Activated T-helper 2 cell treated with anti-CD3 and anti-CD28 coated beads, Interferon-gamma antibody, Interleukin-2, Interleukin-4, amounts not matched to agents 10 μg/mL and 5 μg/mL and 100 μg/mL, durations not matched to agents 14 hours and 24 hours and 36 hours (primary cell): ENCODE data around the gene FAM222A. TPM values are rescaled to one million over a fixed set of nuclear protein-coding genes. Genes with fewer than 3 reads are reported as not detected.

Experiments
- DNase-seq: peaks from one replicate; pipeline ENCODE4 v3.0.0; 2021; ENCODE audit warnings: low spot score
- H3K27ac Mint-ChIP-seq: one replicate; pipeline ENCODE4 v1.8.0; 2021; ENCODE audit warnings: mixed read lengths
- H3K27me3 Mint-ChIP-seq: one replicate; pipeline ENCODE4 v1.8.0; 2021; ENCODE audit warnings: low read depth, mixed read lengths
- H3K36me3 Mint-ChIP-seq: one replicate; pipeline ENCODE4 v1.8.0; 2021; ENCODE audit warnings: low read depth, mixed read lengths
- H3K4me1 Mint-ChIP-seq: one replicate; pipeline ENCODE4 v1.8.0; 2021; ENCODE audit warnings: low read depth, mixed read lengths
- H3K4me3 Mint-ChIP-seq: one replicate; pipeline ENCODE4 v1.8.0; 2021; ENCODE audit warnings: low read depth, mild to moderate bottlenecking, moderate library complexity, mixed read lengths
- H3K9me3 Mint-ChIP-seq: one replicate; pipeline ENCODE4 v1.8.0; 2021; ENCODE audit warnings: mixed read lengths
- intact Hi-C: fragments of 100-400 bp; cut with micrococcal nuclease; formaldehyde crosslinking; loops from one replicate; pipeline ENCODE4 v1.15.1; 2023
- total RNA-seq: library from RNA; stranded (reverse); gene quantifications from 2 replicates; pipeline ENCODE4 v1.2.3, GENCODE V29; 2022

The FAM222A gene
- total RNA-seq, 1 donor from 2014 or later: 1.6 TPM

DNA sequence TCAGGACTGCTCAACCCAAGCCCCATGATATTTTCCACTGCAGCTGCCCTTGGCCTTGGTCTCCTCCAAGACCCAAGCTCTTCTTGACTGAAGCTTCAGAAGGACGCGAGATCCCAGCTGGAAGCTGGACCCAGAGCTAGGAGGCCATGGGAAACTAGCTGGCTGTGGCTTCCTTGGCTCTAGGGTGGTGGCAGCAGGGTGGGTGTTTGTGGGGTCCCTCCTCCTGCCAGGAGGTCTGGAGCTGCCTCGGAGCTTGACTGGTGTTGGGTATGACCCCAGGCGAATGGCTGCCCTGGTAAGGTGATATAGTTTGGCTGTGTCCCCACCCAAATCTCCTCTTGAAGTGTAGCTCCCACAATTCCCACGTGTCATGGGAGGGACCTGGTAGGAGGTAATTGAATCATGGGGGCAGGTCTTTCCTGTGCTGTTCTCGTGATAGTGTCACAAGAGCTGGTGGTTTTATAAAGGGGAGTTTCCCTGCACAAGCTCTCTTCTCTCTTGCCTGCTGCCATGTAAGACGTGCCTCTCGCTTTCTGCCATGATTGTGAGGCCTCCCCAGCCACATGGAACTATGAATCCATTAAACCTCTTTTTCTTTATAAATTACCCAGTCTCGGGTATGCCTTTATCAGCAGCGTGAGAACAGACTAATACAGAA lies 68.2 kb downstream of the FAM222A start:
- Mint-ChIP-seq H3K27me3 (no peaks in the 10 kb centered on the region), H3K4me3 (no peak overlapping the region), H3K4me1 (peaks cover 4% of the 10 kb centered on the region), H3K27ac (no peak overlapping the region), H3K9me3 (no peaks in the 10 kb centered on the region), H3K36me3 (no peaks in the 10 kb centered on the region)
- intact Hi-C loops: no loop called here
- DNase-seq: no peak

DNA sequence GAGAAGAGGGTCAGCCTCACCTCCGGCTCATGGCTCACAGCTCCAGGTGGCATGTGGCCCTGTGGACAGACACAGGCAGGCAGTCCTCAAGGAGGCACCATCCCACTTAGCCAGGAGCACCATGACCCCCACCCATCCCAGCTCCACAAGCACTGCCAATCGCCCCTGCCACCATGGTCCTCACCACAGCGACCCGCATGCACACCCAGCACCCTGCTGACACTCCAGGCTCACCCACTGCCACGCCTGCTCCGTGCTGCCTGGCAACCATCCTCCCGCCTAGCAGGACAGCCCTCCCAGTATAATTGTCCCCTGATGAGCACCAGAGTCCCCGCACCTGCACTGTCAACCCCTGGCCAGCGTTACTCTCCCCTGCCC lies 68.7 kb downstream of the FAM222A start:
- no peaks in the 10 kb centered on the region for H3K36me3 Mint-ChIP-seq
- no peak for DNase-seq
- no peaks in the 10 kb centered on the region for H3K27me3 Mint-ChIP-seq
- no peak overlapping the region for H3K27ac Mint-ChIP-seq
- no peak overlapping the region for H3K4me3 Mint-ChIP-seq
- H3K4me1 Mint-ChIP-seq: peaks cover 4% of the 10 kb centered on the region
- H3K9me3 Mint-ChIP-seq: no peaks in the 10 kb centered on the region
- intact Hi-C loops: no loop called here

GRCh38 chr12:109783135-109783964 lies 69.7 kb downstream of the FAM222A start:
- Mint-ChIP-seq H3K4me3 (no peak overlapping the region), H3K36me3 (no peaks in the 10 kb centered on the region), H3K27me3 (no peaks in the 10 kb centered on the region), H3K4me1 (no peaks in the 10 kb centered on the region), H3K9me3 (no peaks in the 10 kb centered on the region), H3K27ac (no peak overlapping the region)
- no peak for DNase-seq
- intact Hi-C loops: no loop called here

DNA sequence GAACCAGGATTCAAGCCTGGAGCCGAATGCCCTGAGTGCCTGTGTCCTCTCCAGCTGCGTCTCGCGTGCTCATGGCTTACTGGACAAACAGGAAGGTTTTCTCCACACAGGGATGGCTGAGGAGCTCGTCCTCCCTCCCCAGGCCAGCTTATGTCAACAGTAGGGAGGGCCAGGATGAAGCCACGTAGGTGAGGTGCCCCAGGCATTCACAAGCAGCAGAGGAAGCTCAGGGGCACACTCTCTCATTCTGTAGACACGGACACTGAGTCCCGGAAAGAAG lies 70.3 kb downstream of the FAM222A start:
- Mint-ChIP-seq H3K4me1 (no peaks in the 10 kb centered on the region), H3K36me3 (no peaks in the 10 kb centered on the region), H3K9me3 (no peaks in the 10 kb centered on the region), H3K27me3 (no peaks in the 10 kb centered on the region), H3K4me3 (no peak overlapping the region), H3K27ac (no peak overlapping the region)
- intact Hi-C loops: no loop called here
- DNase-seq: no peak

DNA sequence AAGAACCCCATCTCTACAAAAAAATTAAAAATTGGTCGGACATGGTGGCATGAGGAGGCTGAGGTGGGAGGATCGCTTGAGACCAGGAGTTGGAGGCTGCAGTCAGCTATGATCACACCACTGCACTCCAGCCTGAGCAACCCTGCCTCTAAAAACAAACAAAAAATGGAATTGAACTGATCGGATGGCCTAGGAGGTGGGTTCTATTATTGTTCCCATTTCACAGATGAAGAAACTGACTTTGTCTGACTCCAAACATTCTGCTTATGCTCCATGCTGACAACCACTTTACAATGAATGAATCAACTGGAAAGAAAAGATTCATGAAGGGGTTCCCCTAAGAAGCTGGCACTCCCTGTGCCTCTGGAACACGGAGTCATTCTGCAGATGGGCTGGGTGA lies 72.2 kb downstream of the FAM222A start:
- intact Hi-C loops: no loop called here
- Mint-ChIP-seq H3K27me3 (no peaks in the 10 kb centered on the region), H3K36me3 (no peaks in the 10 kb centered on the region), H3K9me3 (no peaks in the 10 kb centered on the region), H3K27ac (no peak overlapping the region), H3K4me3 (no peak overlapping the region), H3K4me1 (no peaks in the 10 kb centered on the region)
- no peak for DNase-seq

- Mint-ChIP-seq H3K4me3 (no peak overlapping the region), H3K27me3 (no peaks in the 10 kb centered on the region), H3K4me1 (no peaks in the 10 kb centered on the region), H3K9me3 (no peaks in the 10 kb centered on the region), H3K27ac (no peak overlapping the region), H3K36me3 (no peaks in the 10 kb centered on the region)
- DNase-seq: no peak
- intact Hi-C loops: no loop called here
These were observed 73.2 kb downstream of the FAM222A start for GRCh38 chr12:109786799-109787198.

GRCh38 chr12:109789526-109790048 lies 76.0 kb downstream of the FAM222A start:
- Mint-ChIP-seq H3K4me3 (no peak overlapping the region), H3K9me3 (no peaks in the 10 kb centered on the region), H3K27me3 (peaks cover 2% of the 10 kb centered on the region), H3K36me3 (no peaks in the 10 kb centered on the region), H3K27ac (no peak overlapping the region), H3K4me1 (no peaks in the 10 kb centered on the region)
- no peak for DNase-seq
- intact Hi-C loops: no loop called here

- H3K27ac Mint-ChIP-seq: no peak overlapping the region
- no peaks in the 10 kb centered on the region for H3K4me1 Mint-ChIP-seq
- H3K36me3 Mint-ChIP-seq: no peaks in the 10 kb centered on the region
- H3K27me3 Mint-ChIP-seq: peaks cover 2% of the 10 kb centered on the region
- no peak overlapping the region for H3K4me3 Mint-ChIP-seq
- H3K9me3 Mint-ChIP-seq: no peaks in the 10 kb centered on the region
- no peak for DNase-seq
- intact Hi-C loops: no loop called here
These were observed 79.4 kb downstream of the FAM222A start for GRCh38 chr12:109792992-109793391.

DNA sequence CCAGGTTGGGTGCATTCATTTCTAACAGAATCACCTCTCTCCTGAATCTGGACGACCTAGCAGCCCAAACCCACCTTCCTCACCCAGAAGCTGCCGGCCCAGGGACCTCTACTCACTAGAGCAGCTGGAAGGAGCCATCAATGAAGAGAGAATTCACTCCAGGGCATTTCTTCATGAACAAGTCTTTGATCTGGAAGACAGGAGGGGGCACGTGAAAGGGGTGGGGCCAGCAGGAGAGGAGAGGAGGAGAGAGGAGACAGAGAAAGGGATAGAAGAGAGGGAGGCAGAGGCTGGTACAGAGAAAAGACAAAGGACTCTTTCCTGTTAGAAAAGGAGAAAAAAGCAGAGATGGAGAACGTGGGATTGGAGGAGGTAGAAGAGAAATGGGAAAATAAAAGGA lies 79.8 kb downstream of the FAM222A start:
- intact Hi-C loops: no loop called here
- H3K4me3 Mint-ChIP-seq: no peak overlapping the region
- no peak for DNase-seq
- H3K27ac Mint-ChIP-seq: no peak overlapping the region
- no peaks in the 10 kb centered on the region for H3K9me3 Mint-ChIP-seq
- H3K36me3 Mint-ChIP-seq: no peaks in the 10 kb centered on the region
- peaks cover 2% of the 10 kb centered on the region for H3K27me3 Mint-ChIP-seq
- H3K4me1 Mint-ChIP-seq: no peaks in the 10 kb centered on the region

DNA sequence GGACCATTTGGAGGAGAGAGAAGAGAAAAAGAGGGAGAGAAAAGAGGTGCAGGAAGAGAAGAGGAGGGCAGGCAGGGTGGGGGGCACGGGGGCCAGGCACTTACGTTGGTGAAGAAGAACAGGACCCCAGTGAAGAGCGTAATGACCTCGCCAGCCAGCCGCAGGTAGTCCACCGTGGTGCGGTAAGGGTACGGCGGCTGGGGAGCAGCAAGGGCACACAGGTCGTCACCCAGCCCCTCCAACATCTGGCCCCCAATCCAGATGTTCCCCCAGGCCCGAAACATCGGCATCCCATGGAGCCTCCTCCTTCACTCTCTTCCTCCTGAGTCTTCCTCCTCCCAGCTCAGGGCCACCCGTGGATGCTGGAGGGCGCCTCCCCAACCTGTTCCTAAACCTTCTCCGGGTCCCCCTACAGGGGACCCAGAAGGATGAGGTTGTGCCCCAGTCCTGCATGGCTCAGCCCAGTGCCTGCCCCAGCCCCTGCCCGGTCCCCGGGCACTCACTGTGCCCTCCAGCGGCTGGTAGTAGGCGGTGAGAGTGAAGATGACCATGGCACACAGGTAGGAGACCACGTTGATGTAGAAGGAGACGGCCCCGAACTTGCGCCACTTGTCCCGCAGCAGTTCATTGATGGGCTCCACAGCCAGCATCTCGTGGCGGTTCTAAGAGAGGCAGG lies 80.3 kb downstream of the FAM222A start:
- H3K36me3 Mint-ChIP-seq: no peaks in the 10 kb centered on the region
- no peaks in the 10 kb centered on the region for H3K9me3 Mint-ChIP-seq
- H3K4me1 Mint-ChIP-seq: no peaks in the 10 kb centered on the region
- no peak for DNase-seq
- H3K27ac Mint-ChIP-seq: no peak overlapping the region
- H3K4me3 Mint-ChIP-seq: no peak overlapping the region
- intact Hi-C loops: no loop called here
- peaks cover 2% of the 10 kb centered on the region for H3K27me3 Mint-ChIP-seq

GRCh38 chr12:109795023-109795422 lies 81.4 kb downstream of the FAM222A start:
- Mint-ChIP-seq H3K27me3 (peaks cover 2% of the 10 kb centered on the region), H3K9me3 (no peaks in the 10 kb centered on the region), H3K36me3 (no peaks in the 10 kb centered on the region), H3K27ac (no peak overlapping the region), H3K4me1 (no peaks in the 10 kb centered on the region), H3K4me3 (no peak overlapping the region)
- intact Hi-C loops: no loop called here
- no peak for DNase-seq

DNA sequence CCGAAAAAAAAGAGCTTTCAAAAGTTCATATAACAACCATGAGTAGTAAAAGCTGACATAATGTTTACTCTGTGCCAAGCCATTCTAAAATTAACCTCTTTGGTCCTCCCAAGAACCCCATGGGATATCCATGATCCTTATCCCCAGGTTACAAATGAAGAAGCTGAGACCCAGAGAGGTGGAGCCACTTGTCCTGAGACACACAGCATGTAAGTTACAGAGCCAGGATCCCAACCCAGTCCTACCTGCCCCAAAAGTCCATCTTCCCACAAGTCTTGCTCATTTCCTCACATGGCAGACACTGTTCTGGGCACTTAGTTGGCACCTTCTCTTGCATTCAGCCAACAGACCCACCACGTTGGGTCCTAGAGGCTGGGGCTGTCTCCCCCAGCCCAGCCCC lies 82.4 kb downstream of the FAM222A start:
- intact Hi-C loops: no loop called here
- H3K4me3 Mint-ChIP-seq: no peak overlapping the region
- H3K27me3 Mint-ChIP-seq: peaks cover 2% of the 10 kb centered on the region

More for the DNA sequence above, 82.4 kb downstream of the FAM222A start:
- Mint-ChIP-seq H3K9me3 (no peaks in the 10 kb centered on the region), H3K36me3 (no peaks in the 10 kb centered on the region), H3K4me1 (no peaks in the 10 kb centered on the region), H3K27ac (no peak overlapping the region)
- no peak for DNase-seq
